NB4 (cell line): Measurements from ENCODE around the gene SEPTIN8.

Experiments used
- CTCF ChIP-seq: IDR thresholded peaks from one replicate; pipeline ENCODE4 v1.5.1; 2012; ENCODE audit warnings: low read depth, low read length
- MAX ChIP-seq: IDR thresholded peaks from 2 replicates; pipeline ENCODE4 v1.6.1; 2011; ENCODE audit warnings: low read depth, low read length

- TF ChIP-seq CTCF (no peak), MAX (no peak)
Observed at GRCh38 chr5:132780577-132780976, 3.5 kb upstream of the SEPTIN8 start.
